BLaER1 treated with 17β-estradiol and CSF1 and Interleukin-3, amounts not matched to agents 10 nM and 100 nM (cell line): ENCODE results near the gene CELA2B.
"Not testable (repeated sequence)": the region's sequence is repeated elsewhere in the genome, so short reads cannot be mapped to it uniquely, and the experiment has no call there.

Source experiments
- H3K27ac ChIP-seq, 11 experiments: shearing (Covaris generic); formaldehyde crosslinking; 2 replicates each; pipeline ENCODE4 v1.8.1; 2022
- H3K27me3 ChIP-seq, 11 experiments: shearing (Covaris generic); formaldehyde crosslinking; 2 replicates each; pipeline ENCODE4 v1.8.1; 2022
- H3K36me3 ChIP-seq, 11 experiments: shearing (Covaris generic); formaldehyde crosslinking; 2 replicates each; pipeline ENCODE4 v1.8.1; 2022
- H3K4me1 ChIP-seq, 10 experiments: shearing (Covaris generic); formaldehyde crosslinking; 2 replicates each; pipeline ENCODE4 v1.8.1; 2022
- H3K4me2 ChIP-seq, 11 experiments: shearing (Covaris generic); formaldehyde crosslinking; 2 replicates each; pipeline ENCODE4 v1.8.1; 2022
- H3K4me3 ChIP-seq, 10 experiments: shearing (Covaris generic); formaldehyde crosslinking; 2 replicates each; pipeline ENCODE4 v1.8.1; 2022
- H3K9ac ChIP-seq, 11 experiments: shearing (Covaris generic); formaldehyde crosslinking; 2 replicates each; pipeline ENCODE4 v1.8.1; 2022
- H3K9me3 ChIP-seq, 11 experiments: shearing (Covaris generic); formaldehyde crosslinking; replicated peaks in 1 of 11; 2 replicates each; pipeline ENCODE4 v1.8.1; 2022
- H4K20me1 ChIP-seq, 11 experiments: shearing (Covaris generic); formaldehyde crosslinking; 2 replicates each; pipeline ENCODE4 v1.8.1; 2022
- Cebpa-rat ChIP-seq, 11 experiments: shearing (Covaris generic); IDR thresholded peaks; 2 replicates each; pipeline ENCODE4 v1.8.1; 2022

The CELA2B gene

DNA sequence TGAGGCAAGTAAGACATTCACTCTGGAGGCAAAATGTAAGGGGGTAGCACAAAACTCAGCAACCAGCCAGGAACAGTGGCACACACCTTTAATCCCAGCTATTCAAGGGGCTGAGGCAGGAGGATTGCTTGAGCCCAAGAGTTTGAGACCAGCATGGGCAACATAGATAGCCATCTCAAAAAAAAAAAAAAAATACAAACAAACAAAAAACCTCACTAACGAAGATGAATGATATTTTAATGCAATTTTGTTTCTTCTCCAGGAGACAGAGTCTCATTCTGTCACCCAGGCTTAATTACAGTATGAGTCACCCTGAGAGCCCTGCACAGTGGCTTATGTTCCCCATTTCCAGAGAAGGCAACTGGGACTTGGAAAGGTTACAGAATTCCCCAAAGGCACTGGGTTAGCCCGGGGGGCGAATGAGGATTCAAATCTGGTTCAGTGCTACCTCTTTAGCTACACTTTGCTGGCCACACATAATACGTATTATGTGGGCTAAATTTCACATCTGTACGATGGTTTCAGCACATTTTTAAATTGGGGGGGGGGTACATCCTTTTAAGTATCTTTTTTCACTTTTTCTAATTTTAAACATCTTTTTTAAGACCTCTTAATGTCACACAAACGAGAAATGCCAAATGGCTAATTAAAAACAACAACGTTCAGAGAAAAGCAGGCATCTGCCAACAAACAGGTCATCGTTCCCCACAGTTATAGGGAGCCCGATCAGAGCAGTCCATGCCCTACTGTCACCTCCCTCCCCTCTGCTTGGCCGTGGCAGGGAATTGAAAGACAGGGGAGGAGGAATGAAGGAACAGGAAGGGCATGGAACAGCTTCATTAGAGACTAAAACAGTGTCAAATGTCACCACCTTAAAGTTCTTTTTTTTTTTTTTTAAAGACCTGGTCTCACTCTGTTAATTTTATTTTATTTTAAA is 15.9 kb upstream of the CELA2B start:
- Histone ChIP-seq H3K4me3 (no peak overlapping the region), H3K9ac (no peak overlapping the region), H3K9me3 (no peaks in the 10 kb centered on the region), H3K4me2 (peak overlapping the region; percentile 7 to 54 (median 39); a peak in 21 of 22 replicates), H3K27me3 (no peaks in the 10 kb centered on the region), H4K20me1 (no peaks in the 10 kb centered on the region), H3K36me3 (no peaks in the 10 kb centered on the region), H3K27ac (no peak overlapping the region), H3K4me1 (peaks cover 12 to 41% (median 18%) of the 10 kb centered on the region in 10 experiments)
- TF ChIP-seq Cebpa-rat (IDR thresholded peaks at IDR 0.05) = no peak

DNA sequence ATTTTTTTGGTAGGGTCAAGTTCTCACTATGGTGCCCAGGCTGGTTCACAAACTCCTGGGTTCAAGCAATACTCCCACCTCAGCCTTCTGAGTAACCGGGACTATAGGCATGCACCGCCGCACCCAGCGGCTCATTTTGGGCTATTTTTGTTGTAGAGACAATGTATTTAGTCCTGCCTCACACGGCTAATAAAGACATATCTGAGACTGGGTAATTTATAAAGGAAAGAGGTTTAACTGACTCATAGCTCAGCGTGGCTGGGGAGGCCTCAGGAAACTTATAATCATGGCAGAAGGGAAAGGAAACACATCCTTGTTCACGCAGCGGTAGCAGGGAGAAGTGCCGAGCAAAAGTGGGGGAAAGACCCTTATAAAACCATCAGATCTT is 15.2 kb upstream of the CELA2B start:
- Histone ChIP-seq H4K20me1 (no peaks in the 10 kb centered on the region), H3K4me2 (peak overlapping the region in 10 of 11 experiments; percentile 17 to 54 (median 41); a peak in 21 of 22 replicates), H3K4me3 (no peak overlapping the region), H3K4me1 (peaks cover 12 to 43% (median 18%) of the 10 kb centered on the region in 10 experiments), H3K27ac (no peak overlapping the region), H3K36me3 (no peaks in the 10 kb centered on the region), H3K27me3 (no peaks in the 10 kb centered on the region), H3K9ac (no peak overlapping the region), H3K9me3 (no peaks in the 10 kb centered on the region)
- TF ChIP-seq Cebpa-rat (IDR thresholded peaks at IDR 0.05) = no peak

DNA sequence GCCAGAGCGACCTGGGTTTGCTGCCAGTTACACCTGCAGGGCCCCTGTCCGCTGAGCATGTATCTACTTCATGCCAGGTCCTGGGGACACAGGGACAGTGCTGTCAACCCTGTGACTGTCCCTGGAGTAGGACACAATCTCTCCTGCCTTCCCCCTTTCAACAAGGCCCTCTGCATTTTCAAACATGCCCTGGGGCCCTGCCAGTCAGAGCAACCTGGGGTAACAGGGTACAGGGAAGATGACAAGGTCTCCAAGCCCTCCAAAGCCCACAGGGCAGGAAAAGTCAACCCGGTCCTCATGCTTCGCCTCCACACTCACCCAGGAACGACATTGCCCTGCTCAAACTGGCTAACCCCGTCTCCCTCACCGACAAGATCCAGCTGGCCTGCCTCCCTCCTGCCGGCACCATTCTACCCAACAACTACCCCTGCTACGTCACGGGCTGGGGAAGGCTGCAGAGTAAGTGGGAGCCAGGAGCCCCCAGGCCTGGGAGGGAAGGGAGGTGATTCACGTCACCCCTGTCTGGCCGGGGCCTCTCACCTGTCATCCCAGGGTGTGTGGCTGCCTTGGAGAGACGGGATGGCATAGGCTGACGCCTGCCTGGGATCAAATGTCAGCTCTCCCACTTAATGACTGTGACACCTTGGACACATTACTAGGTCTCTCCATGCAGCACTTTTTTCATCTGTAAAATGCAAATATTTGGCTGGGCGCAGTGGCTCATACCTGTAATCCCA is 12.7 kb upstream of the CELA2B start:
- peaks cover 12 to 42% (median 18%) of the 10 kb centered on the region in 10 experiments for H3K4me1 ChIP-seq
- H3K4me2 ChIP-seq = peak overlapping the region in 2 of 11 experiments; percentile 67 to 70; a peak in 1 of 22 replicates
- H3K9me3 ChIP-seq, H3K4me3 ChIP-seq, H4K20me1 ChIP-seq, H3K9ac ChIP-seq, H3K36me3 ChIP-seq, H3K27ac ChIP-seq, H3K27me3 ChIP-seq: not testable (repeated sequence)

DNA sequence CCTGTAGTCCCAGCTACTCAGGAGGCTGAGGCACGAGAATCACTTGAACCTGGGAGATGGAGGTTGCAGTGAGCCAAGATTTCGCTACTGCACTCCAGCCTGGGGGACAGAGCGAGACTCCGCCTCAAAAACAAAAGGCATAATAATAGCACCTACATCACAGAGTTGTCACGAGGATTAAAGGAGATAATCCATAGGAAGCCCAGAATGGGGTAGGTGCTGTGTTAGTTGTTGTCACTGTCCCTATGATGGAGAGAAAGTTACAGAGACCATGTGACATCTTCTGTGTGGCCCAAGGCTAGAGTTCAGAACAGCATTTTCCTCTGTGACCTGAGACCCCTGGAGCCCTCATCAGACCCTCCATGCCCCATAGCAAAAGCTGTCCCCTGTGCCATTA is 12.0 kb upstream of the CELA2B start:
- not testable (repeated sequence) for H3K4me3 ChIP-seq, H3K36me3 ChIP-seq, H3K9ac ChIP-seq, H3K27ac ChIP-seq, H4K20me1 ChIP-seq, H3K27me3 ChIP-seq, H3K9me3 ChIP-seq
- Histone ChIP-seq H3K4me1 (peaks cover 12 to 42% (median 18%) of the 10 kb centered on the region in 10 experiments), H3K4me2 (peak overlapping the region in 3 of 11 experiments; percentile 67 to 76 (median 70); a peak in 6 of 22 replicates)

DNA sequence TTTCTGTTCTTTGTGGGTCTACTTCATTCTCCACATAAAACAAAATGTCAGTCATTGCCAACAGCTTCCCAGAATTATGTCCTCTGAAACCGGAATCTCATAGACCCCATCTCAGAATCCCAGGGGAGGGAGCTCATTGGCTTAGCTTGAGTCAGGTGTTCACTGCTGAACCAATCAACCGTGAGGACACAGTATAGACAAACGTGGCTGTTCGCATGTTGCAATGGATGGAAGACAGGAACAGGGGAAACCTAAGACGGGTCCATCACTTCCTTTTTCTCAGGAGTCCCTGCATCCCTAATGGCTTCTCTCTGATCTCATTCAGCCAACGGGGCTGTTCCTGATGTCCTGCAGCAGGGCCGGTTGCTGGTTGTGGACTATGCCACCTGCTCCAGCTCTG is 10.2 kb upstream of the CELA2B start:
- Histone ChIP-seq H3K9me3 (no peaks in the 10 kb centered on the region; a peak in 1 of 22 replicates), H3K4me2 (peak overlapping the region in 3 of 11 experiments; percentile 6 to 23 (median 13); a peak in 2 of 22 replicates)

DNA sequence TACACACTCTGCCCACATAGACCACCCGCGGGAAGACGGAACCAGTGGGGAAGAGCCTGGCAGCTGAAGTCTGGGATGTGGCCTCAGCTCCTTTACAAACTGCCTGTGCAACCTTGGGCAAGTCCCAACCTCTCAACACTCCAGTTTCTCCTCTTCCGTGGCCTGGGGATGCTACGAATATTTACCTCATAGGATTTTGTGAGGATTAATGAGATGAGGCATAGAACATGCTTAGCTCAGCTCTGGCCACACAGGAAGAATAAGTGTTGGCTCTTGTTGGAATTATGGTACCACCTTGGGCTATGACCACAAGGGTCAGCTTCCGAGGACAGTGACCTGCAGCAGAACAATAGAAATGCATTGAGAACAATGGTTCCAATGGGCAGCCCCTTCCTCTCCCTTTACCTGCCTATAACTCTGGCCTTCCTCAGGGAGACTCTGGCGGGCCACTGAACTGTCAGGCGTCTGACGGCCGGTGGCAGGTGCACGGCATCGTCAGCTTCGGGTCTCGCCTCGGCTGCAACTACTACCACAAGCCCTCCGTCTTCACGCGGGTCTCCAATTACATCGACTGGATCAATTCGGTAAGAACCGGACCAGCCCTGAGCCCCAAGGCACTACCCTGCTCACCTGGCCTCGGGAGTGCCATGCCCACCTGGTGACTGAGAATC is 8.8 kb upstream of the CELA2B start:
- not testable (repeated sequence) for H3K27ac ChIP-seq

More for the DNA sequence above, 10.2 kb upstream of the CELA2B start:
- TF ChIP-seq Cebpa-rat (IDR thresholded peaks at IDR 0.05) = no peak
- no peaks in the 10 kb centered on the region for H3K36me3 ChIP-seq
- H3K4me3 ChIP-seq = no peak overlapping the region
- no peak overlapping the region for H3K27ac ChIP-seq
- H3K27me3 ChIP-seq = no peaks in the 10 kb centered on the region
- H4K20me1 ChIP-seq = no peaks in the 10 kb centered on the region
- H3K4me1 ChIP-seq = peaks cover 2 to 28% (median 9%) of the 10 kb centered on the region in 10 experiments
- H3K9ac ChIP-seq = no peak overlapping the region

DNA sequence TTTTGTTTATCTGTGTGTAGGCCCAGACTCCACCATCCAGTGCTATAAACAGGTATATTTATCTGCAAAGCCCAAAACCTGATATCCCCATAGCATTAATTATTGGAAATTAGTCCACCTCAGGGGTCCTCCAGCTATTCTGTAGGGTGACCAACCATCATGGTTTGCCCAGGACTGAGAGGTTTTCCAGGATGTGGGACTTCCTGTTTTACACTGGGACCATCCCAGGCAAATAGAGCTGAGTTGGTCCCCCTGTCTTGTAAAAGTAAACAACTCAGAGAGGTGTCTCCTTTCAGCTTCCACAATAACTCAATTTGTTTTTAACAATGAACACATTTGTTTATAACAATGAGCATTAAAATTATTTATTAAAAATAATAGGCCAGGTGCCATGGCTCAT is 7.8 kb upstream of the CELA2B start:
- Histone ChIP-seq H3K4me3 (no peak overlapping the region), H3K4me1 (peaks cover 0 to 26% (median 3%) of the 10 kb centered on the region in 10 experiments; a peak in 10 of 20 replicates), H3K9ac (no peak overlapping the region), H3K27me3 (no peaks in the 10 kb centered on the region), H3K9me3 (no peaks in the 10 kb centered on the region; a peak in 2 of 22 replicates), H3K36me3 (no peaks in the 10 kb centered on the region), H4K20me1 (no peaks in the 10 kb centered on the region), H3K27ac (no peak overlapping the region), H3K4me2 (no peak overlapping the region)
- TF ChIP-seq Cebpa-rat (IDR thresholded peaks at IDR 0.05) = no peak

More for the DNA sequence above, 8.8 kb upstream of the CELA2B start:
- H3K9me3 ChIP-seq, H3K4me2 ChIP-seq, H3K9ac ChIP-seq, H3K27me3 ChIP-seq, H3K36me3 ChIP-seq, H3K4me3 ChIP-seq, H4K20me1 ChIP-seq: not testable (repeated sequence)
- H3K4me1 ChIP-seq = peaks cover 0 to 26% (median 3%) of the 10 kb centered on the region in 10 experiments; a peak in 10 of 20 replicates

DNA sequence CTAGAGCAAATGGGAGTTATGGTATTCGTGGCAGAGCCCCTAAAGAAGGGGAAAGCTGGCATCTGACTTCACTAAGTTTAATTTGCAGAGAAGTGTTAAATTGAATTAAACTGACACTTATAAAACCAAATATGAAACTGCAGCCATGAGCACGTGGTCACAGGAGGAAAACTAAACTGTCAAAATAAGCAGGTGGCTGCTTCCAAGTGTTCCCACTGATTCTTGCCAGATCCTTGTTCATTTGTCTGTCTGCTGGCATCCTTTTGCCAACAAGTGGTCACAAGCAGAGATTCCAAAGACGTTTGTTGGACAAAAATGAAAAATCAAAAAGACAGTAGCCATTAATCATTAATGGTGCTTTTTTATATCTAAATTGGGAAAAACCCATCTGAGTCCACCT is 6.5 kb upstream of the CELA2B start:
- Histone ChIP-seq H3K9ac (no peak overlapping the region), H4K20me1 (no peaks in the 10 kb centered on the region), H3K27me3 (no peaks in the 10 kb centered on the region), H3K4me2 (no peak overlapping the region), H3K4me3 (no peak overlapping the region), H3K4me1 (peaks cover 0 to 17% (median 3%) of the 10 kb centered on the region in 10 experiments; a peak in 10 of 20 replicates), H3K36me3 (no peaks in the 10 kb centered on the region), H3K9me3 (no peaks in the 10 kb centered on the region; a peak in 2 of 22 replicates), H3K27ac (no peak overlapping the region)
- TF ChIP-seq Cebpa-rat (IDR thresholded peaks at IDR 0.05) = no peak

DNA sequence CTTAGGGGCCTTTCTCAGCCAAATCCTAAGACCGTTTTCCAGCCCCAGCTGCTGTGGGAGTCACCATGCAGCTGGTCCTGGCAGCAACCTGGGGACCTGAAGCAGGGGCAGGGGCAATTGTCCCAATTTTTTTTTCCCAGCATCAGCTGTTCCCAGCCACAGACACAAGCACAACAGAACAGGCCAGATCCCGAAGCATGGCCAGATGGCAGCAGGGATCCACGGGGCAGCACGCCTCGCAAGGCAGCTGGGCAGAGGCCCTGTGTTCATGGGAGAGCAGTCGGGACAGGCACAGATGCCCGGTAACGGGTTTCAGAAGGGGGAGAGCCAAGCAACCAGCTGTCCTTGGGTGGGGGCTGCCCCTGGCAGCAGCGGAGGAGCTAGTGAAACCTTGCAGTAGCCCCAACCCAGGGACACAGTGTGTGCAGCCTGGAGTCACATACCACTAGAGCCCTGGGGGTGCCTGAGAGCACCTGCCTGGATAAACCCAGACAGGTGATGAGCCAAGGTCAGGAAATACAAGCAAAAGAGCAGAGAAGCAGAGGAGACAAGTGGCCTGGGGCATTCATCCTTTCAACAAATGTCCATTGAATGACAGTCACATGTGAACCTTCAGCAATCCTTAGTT is 6.0 kb upstream of the CELA2B start:
- not testable (repeated sequence) for H3K4me3 ChIP-seq, H3K4me2 ChIP-seq, H3K27ac ChIP-seq, H3K36me3 ChIP-seq, H3K9me3 ChIP-seq, H3K9ac ChIP-seq, H3K27me3 ChIP-seq, H4K20me1 ChIP-seq
- H3K4me1 ChIP-seq = peaks cover 0 to 11% (median 3%) of the 10 kb centered on the region in 10 experiments; a peak in 9 of 20 replicates

DNA sequence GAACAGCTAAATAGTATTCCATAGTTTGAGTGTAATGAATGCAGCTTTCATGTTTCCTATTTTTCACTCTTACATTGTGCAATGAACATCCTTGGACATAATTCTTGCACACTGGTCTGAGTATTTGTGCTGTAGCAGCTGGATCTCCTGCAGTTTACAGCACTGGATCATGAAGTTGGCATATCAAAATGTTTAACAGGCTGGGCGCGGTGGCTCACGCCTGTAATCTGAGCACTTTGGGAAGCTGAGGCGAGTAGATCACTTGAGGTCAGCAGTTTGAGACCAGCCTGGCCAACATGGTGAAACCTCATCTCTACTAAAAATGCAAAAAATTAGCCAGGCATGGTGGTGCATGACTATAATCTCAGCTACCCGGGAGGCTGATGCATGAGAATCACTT is 4.8 kb upstream of the CELA2B start:
- H3K4me1 ChIP-seq = not testable (repeated sequence)

DNA sequence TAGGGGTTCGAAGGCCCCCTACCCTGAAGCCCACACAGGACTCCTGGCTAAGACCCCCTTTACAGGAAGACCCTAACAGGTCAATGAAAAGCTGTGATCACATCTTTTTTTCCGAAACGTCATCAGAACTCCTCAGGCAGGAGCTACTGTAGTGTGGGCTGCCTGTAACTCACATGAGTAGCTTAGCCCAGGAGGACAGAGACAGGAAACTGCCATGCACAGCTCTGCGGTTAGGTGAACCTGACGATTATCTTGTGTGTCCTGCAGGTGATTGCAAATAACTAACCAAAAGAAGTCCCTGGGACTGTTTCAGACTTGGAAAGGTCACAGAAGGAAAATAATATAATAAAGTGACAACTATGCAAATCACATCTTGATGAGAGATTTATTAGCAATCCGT is 4.2 kb upstream of the CELA2B start:
- not testable (repeated sequence) for H3K4me3 ChIP-seq, H3K36me3 ChIP-seq, H3K27ac ChIP-seq, H4K20me1 ChIP-seq, H3K4me1 ChIP-seq, H3K27me3 ChIP-seq, H3K4me2 ChIP-seq, H3K9me3 ChIP-seq, H3K9ac ChIP-seq

More for the DNA sequence above, 4.8 kb upstream of the CELA2B start:
- not testable (repeated sequence) for H3K27me3 ChIP-seq, H3K4me3 ChIP-seq, H3K9ac ChIP-seq, H4K20me1 ChIP-seq, H3K4me2 ChIP-seq, H3K27ac ChIP-seq, H3K36me3 ChIP-seq, H3K9me3 ChIP-seq
